Panc1 (cell line): ENCODE measurements around the gene EP300. TPM values are rescaled to one million over a fixed set of nuclear protein-coding genes. Genes with fewer than 3 reads are reported as not detected.

ENCODE experiments used
- ATAC-seq: fragments of 200-7000 bp; cut with Tn5 transposase; 2 replicates; pipeline ENCODE4 v1.9.1; 2020; ENCODE audit warnings: mild to moderate bottlenecking, moderate library complexity
- BruUV-seq: library from RNA; stranded (reverse); fragments of 400-500 nt; replicated peaks from 2 replicates; lab custom pipeline; 2021; lab: Mats Ljungman, UMichigan
- CTCF ChIA-PET: fragments of 300-600 bp; sonication (Branson Sonifier 250); formaldehyde crosslinking; loops from one replicate; lab custom pipeline; 2022; ENCODE audit warnings: antibody characterized with exemption; lab: Charles Lee
- POLR2A ChIA-PET: fragments of 300-600 bp; sonication (Branson Sonifier 250); formaldehyde crosslinking; loops from one replicate; lab custom pipeline; 2022; ENCODE audit warnings: antibody characterized with exemption; lab: Charles Lee
- DNase-seq: peaks from one replicate; pipeline ENCODE4 v3.0.0-alpha.2; 2010; ENCODE audit warnings: low read depth, low spot score
- H3K27ac ChIP-seq: 2 replicates; pipeline ENCODE4 v1.5.1; 2011; ENCODE audit warnings: mild to moderate bottlenecking, low read length, inconsistent platforms
- H3K27me3 ChIP-seq: fragments of 200-500 bp; sonication (Bioruptor generic); 2 replicates; pipeline ENCODE4 v1.6.0; 2014; ENCODE audit warnings: low read length, inconsistent platforms; ENCODE audit not compliant: control insufficient read depth, insufficient read depth
- H3K36me3 ChIP-seq: fragments of 200-500 bp; sonication (Bioruptor generic); 2 replicates; pipeline ENCODE4 v1.5.1; 2014; ENCODE audit warnings: inconsistent platforms, mild to moderate bottlenecking, low read length, moderate library complexity; ENCODE audit not compliant: control insufficient read depth, insufficient read depth
- H3K4me1 ChIP-seq: 2 replicates; pipeline ENCODE4 v1.5.1; 2011; ENCODE audit warnings: inconsistent platforms, mild to moderate bottlenecking, low read length, moderate library complexity; ENCODE audit not compliant: control insufficient read depth, insufficient read depth
- H3K4me3 ChIP-seq, 2 experiments: 2 replicates each; pipeline ENCODE4 v1.5.1; 2011 to 2012; ENCODE audit warnings: low read depth in 2 of 2, low read length in 2 of 2, mild to moderate bottlenecking in 2 of 2, inconsistent platforms in 1 of 2, moderate library complexity in 1 of 2
- H3K9me3 ChIP-seq: fragments of 200-500 bp; sonication (Bioruptor generic); 2 replicates; pipeline ENCODE4 v1.5.1; 2014; ENCODE audit warnings: low read depth, mild to moderate bottlenecking, inconsistent platforms, low read length, moderate library complexity; ENCODE audit not compliant: control insufficient read depth, insufficient read depth
- POLR2AphosphoS5 ChIP-seq: IDR thresholded peaks from 2 replicates; pipeline ENCODE4 v1.6.1; 2012; ENCODE audit warnings: mild to moderate bottlenecking, low read depth, low read length, moderate library complexity
- REST ChIP-seq, 2 experiments: IDR thresholded peaks; 2 replicates each; pipeline ENCODE4 v1.6.1; 2011 to 2012; ENCODE audit warnings: low read depth in 2 of 2, control low read depth in 1 of 2, low read length in 1 of 2, mild to moderate bottlenecking in 1 of 2, moderate library complexity in 1 of 2; ENCODE audit not compliant: insufficient read depth in 1 of 2
- SIN3A ChIP-seq: IDR thresholded peaks from 2 replicates; pipeline ENCODE4 v1.6.1; 2012; ENCODE audit warnings: low read depth, mild to moderate bottlenecking, low read length, moderate library complexity, borderline replicate concordance; ENCODE audit not compliant: insufficient read depth
- TCF7L2 ChIP-seq: IDR thresholded peaks from 2 replicates; pipeline ENCODE4 v1.6.1; 2011; ENCODE audit warnings: mild to moderate bottlenecking, low read depth, low read length, inconsistent platforms
- in situ Hi-C: cut with HindIII; loops from 2 replicates; pipeline ENCODE4 v1.10.0; 2016; ENCODE audit warnings: low sequenced_read_pairs, low pct_unique_long_range_greater_than_20kb
- intact Hi-C: fragments of 100-400 bp; cut with micrococcal nuclease; formaldehyde crosslinking; loops from one replicate; pipeline ENCODE4 v1.10.0; 2022; ENCODE audit not compliant: unreplicated experiment
- total RNA-seq: library from RNA; stranded (reverse); gene quantifications from one replicate; pipeline ENCODE4 v1.2.1, GENCODE V29; 2021; ENCODE audit not compliant: unreplicated experiment
- TF ChIP-seq, protein P1 (sequence below): fragments of 450-650 bp; IDR thresholded peaks from 2 replicates; pipeline ENCODE4 v1.5.1; 2017; ENCODE audit warnings: mild to moderate bottlenecking

The EP300 gene
- total RNA-seq, 1 experiment from 2014 or later: 46.8 TPM

DNA sequence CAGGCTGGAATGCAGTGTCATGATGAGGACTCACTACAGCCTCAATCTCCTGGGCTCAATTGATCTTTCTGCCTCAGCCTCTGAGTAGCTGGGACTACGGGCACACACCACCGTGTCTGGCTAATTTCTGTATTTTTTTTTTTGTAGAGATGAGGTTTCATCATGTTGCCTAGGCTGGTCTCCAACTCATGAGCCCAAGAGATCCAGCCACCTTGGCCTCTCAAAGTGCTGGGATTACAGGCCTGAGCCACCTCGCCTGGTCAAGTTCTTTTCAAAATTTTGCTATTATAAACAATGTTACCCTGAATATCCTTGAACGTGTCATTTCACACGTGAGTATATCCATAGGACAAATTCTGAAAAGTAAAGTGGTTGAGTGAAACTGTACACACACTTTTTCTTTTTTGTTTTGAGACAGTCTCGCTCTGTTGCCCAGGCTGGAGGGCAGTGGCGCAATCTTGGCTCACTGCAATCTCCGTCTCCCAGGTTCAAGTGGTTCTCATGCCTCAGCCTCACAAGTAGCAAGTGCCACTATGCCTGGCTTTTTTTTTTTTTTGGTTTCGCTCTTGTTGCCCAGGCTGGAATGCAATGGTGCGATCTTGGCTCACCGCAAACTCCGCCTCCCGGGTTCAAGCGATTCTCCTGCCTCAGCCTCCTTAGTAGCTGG lies 21.6 kb upstream of the EP300 start:
- BruUV-seq: no TSS peak
- Histone ChIP-seq H3K4me3 (no peak overlapping the region), H3K27ac (no peak overlapping the region), H3K36me3 (no peaks in the 10 kb centered on the region), H3K27me3 (no peaks in the 10 kb centered on the region), H3K4me1 (no peaks in the 10 kb centered on the region), H3K9me3 (no peaks in the 10 kb centered on the region)
- intact Hi-C loops: no loop called here
- no peak for ATAC-seq
- ChIA-PET POLR2A (no interaction called here), CTCF (interaction anchor here (0.7 kb wide), 1 partner anchor 14 kb away, joined by 11 read pairs; no protein-coding TSS in a partner anchor)
- no peak for DNase-seq
- in situ Hi-C loops: no loop called here
- no peak for TF ChIP-seq TCF7L2
- no peak for TF ChIP-seq SIN3A
- TF ChIP-seq, protein P1, sequence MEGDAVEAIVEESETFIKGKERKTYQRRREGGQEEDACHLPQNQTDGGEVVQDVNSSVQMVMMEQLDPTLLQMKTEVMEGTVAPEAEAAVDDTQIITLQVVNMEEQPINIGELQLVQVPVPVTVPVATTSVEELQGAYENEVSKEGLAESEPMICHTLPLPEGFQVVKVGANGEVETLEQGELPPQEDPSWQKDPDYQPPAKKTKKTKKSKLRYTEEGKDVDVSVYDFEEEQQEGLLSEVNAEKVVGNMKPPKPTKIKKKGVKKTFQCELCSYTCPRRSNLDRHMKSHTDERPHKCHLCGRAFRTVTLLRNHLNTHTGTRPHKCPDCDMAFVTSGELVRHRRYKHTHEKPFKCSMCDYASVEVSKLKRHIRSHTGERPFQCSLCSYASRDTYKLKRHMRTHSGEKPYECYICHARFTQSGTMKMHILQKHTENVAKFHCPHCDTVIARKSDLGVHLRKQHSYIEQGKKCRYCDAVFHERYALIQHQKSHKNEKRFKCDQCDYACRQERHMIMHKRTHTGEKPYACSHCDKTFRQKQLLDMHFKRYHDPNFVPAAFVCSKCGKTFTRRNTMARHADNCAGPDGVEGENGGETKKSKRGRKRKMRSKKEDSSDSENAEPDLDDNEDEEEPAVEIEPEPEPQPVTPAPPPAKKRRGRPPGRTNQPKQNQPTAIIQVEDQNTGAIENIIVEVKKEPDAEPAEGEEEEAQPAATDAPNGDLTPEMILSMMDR: no peak
- TF ChIP-seq POLR2AphosphoS5: no peak
- TF ChIP-seq REST (IDR thresholded peaks at IDR 0.05; ENCODE audit: insufficient read depth in 1 of 2, low read depth in 2 of 2, low read length in 1 of 2): no peak

DNA sequence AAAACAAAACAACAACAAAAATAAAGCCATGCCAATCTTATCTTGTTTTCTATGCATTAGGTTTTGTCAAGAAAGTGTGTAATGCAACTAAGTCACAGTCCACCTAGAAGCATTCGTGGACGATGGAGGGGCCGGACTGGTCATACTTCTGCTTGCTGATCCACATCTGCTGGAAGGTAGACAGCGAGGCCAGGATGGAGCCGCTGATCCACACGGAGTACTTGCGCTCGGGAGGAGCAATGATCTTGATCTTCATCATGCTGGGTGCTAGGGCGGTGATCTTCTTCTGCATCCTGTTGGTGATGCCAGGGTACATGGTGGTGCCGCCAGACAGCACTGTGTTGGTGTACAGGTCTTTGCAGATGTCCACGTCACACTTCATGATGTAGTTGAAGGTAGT lies 18.3 kb upstream of the EP300 start:
- TF ChIP-seq SIN3A (no peak), REST (IDR thresholded peaks at IDR 0.05; ENCODE audit: insufficient read depth in 1 of 2, low read depth in 2 of 2, low read length in 1 of 2) (no peak), POLR2AphosphoS5 (no peak)
- TF ChIP-seq, protein P1: no peak
- H3K27me3 ChIP-seq: no peaks in the 10 kb centered on the region
- no peaks in the 10 kb centered on the region for H3K4me1 ChIP-seq
- ATAC-seq (no peak), DNase-seq (no peak)
- H3K27ac ChIP-seq: no peak overlapping the region
- no peaks in the 10 kb centered on the region for H3K36me3 ChIP-seq
- POLR2A ChIA-PET: no interaction called here
- intact Hi-C loops (no loop called here), in situ Hi-C loops (no loop called here)
- CTCF ChIA-PET: no interaction called here
- no TSS peak for BruUV-seq
- H3K9me3 ChIP-seq: no peaks in the 10 kb centered on the region
- no peak overlapping the region for H3K4me3 ChIP-seq
